ENCODE measurements around the gene CHORDC1. TPM values are rescaled to one million over a fixed set of nuclear protein-coding genes. Genes with fewer than 3 reads are reported as not detected.
"Not testable (repeated sequence)": the region's sequence is repeated elsewhere in the genome, so short reads cannot be mapped to it uniquely, and the experiment has no call there.

Gene CHORDC1
- total and polyA plus RNA-seq, 2 of the 8 experiments (the other 6 are each of a cell fraction or from before 2014, with no cell fraction given), result 28.9 to 97.1 TPM

DNA sequence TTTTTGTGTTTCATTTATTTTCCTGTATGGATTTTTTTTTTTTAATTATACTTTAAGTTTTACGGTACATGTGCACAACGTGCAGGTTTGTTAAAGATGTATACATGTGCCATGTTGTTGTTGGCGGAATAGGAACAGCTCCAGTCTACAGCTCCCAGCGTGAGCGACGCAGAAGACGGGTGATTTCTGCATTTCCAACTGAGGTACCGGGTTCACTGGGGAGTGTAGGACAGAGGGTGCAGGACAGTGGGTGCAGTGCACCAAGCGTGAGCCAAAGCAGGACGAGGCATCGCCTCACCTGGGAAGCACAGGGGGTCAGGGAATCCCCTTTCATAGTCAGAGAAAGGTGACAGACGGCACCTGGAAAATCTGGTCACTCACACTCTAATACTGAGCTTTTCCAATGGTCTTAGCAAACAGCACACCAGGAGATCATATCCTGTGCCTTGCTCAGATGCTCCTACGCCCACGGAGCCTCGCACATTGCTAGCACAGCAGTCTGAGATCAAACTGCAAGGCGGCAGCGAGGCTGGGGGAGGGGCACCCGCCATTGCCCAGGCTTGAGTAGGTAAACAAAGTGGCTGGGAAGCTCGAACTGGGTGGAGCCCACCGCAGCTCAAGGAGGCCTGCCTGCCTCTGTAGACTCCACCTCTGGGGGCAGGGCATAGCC, 17.3 kb upstream of the CHORDC1 start:
- Histone ChIP-seq H3K4me2 (ENCODE audit: insufficient read depth in 1 of 2, low read depth in 2 of 2, low read length in 2 of 2) (peak overlapping the region; percentile 45 to 58), H4K8ac (ENCODE audit: extremely low read depth, insufficient read depth, low read length) (peak overlapping the region; percentile 35; the same call in 1 of the 2 replicates), H3K9ac (replicated peaks in 1 of 4; ENCODE audit: extremely low read depth in 1 of 4, low read depth in 3 of 4, low read length in 3 of 4) (peak overlapping the region in 1 of 4 experiments; percentile 54; a peak in 1 of 7 replicates), H2AFZ (ENCODE audit: low read length) (peak overlapping the region; percentile 94; the same call in 1 of the 2 replicates), H3K18ac (ENCODE audit: extremely low read depth, low read length) (peak overlapping the region; percentile 60; the same call in 1 of the 2 replicates), H4K91ac (replicated peaks; ENCODE audit: insufficient read length, low read length) (peak overlapping the region; percentile 65), H2BK5ac (ENCODE audit: low read depth, low read length) (peak overlapping the region; percentile 60; the same call in 1 of the 2 replicates), H4K5ac (ENCODE audit: insufficient read length, low read depth, low read length) (peak overlapping the region; percentile 29), H2BK20ac (ENCODE audit: low read length) (peak overlapping the region; percentile 72; the same call in 1 of the 2 replicates), H2BK15ac (ENCODE audit: low read length) (peak overlapping the region; percentile 53; the same call in 1 of the 2 replicates), H2BK12ac (ENCODE audit: low read depth, low read length) (0 out of 2 replicates have a peak overlapping the region, but pooled peaks have one; percentile 39), H3K27ac (ENCODE audit: low read depth, low read length) (peak overlapping the region; percentile 73; the same call in 1 of the 2 replicates)
- H2BK120ac ChIP-seq (replicated peaks; ENCODE audit: low read depth, low read length); FAIRE-seq; H3K9me3 ChIP-seq (ENCODE audit: insufficient read depth in 2 of 2, low read depth in 1 of 2, low read length in 1 of 2); H3K4ac ChIP-seq (replicated peaks; ENCODE audit: insufficient read length, low read depth, low read length); H3K27me3 ChIP-seq (replicated peaks in 1 of 4; ENCODE audit: control insufficient read depth in 3 of 4, extremely low read depth in 1 of 4, insufficient read depth in 3 of 4, low read length in 3 of 4); H3K4me1 ChIP-seq (replicated peaks in 1 of 4; ENCODE audit: control insufficient read depth in 3 of 4, insufficient read depth in 4 of 4, low read length in 3 of 4); H3K79me2 ChIP-seq (ENCODE audit: control insufficient read depth in 1 of 2, insufficient read depth in 2 of 2, low read length in 2 of 2); H3K23ac ChIP-seq (ENCODE audit: insufficient read length); H2AK5ac ChIP-seq (ENCODE audit: low read depth, low read length); H3K23me2 ChIP-seq (ENCODE audit: low read depth, low read length); H4K20me1 ChIP-seq (replicated peaks in 1 of 2; ENCODE audit: control insufficient read depth in 1 of 2, insufficient read depth in 2 of 2, low read length in 2 of 2); H3K56ac ChIP-seq (replicated peaks; ENCODE audit: insufficient read length, low read depth, low read length); H3K79me1 ChIP-seq (ENCODE audit: low read depth, low read length); H3K14ac ChIP-seq (ENCODE audit: insufficient read length); H3K36me3 ChIP-seq (ENCODE audit: control insufficient read depth in 2 of 4, insufficient read depth in 4 of 4, low read length in 3 of 4); H3K4me3 ChIP-seq (ENCODE audit: extremely low read depth in 1 of 4, insufficient read depth in 2 of 4, low read depth in 3 of 4, low read length in 4 of 4): not testable (repeated sequence)
- TF ChIP-seq ASH2L (IDR thresholded peaks at IDR 0.05; ENCODE audit: low read length) (peak; percentile 72), RBBP5 (IDR thresholded peaks at IDR 0.05; ENCODE audit: borderline replicate concordance, low read depth, low read length) (peak; percentile 50; the same call in 1 of the 2 replicates)
- POLR2A ChIA-PET (ENCODE audit: partially characterized antibody), result interaction anchor here (0.6 to 1.2 kb wide), 3 partner anchors 13 to 18 kb away, joined by 3 to 4 read pairs (median 4); no protein-coding TSS in a partner anchor
- peak in 1 of 2 experiments; percentile 60 for DNase-seq (ENCODE audit: low read depth in 1 of 2, low spot score in 2 of 2)
- WGBS, 2 experiments (ENCODE audit: extremely low coverage in 1 of 2, insufficient coverage in 1 of 2, insufficient read length in 1 of 2, insufficient replicate concordance in 2 of 2, low coverage in 1 of 2, low lambda C conversion rate in 2 of 2, missing lambda C conversion rate in 1 of 2), result 72% methylated on average over 18 of the region's 20 CpGs; no CpG with 5 or more reads in 1 of the 2 experiments
- CTCF ChIA-PET (ENCODE audit: partially characterized antibody), result interaction anchor here (0.6 to 1.5 kb wide), 2 partner anchors 23 to 129 kb away, joined by 3 to 4 read pairs; no protein-coding TSS in a partner anchor
